Erythroblast (primary cell): Measurements from ENCODE around the gene POLD1.

Experiments used
- GATA1 ChIP-seq: IDR thresholded peaks from 2 replicates; pipeline ENCODE4 v1.6.1; 2011; ENCODE audit warnings: low read depth, mild to moderate bottlenecking, control low read depth, low read length, moderate library complexity
- POLR2A ChIP-seq: IDR thresholded peaks from 2 replicates; pipeline ENCODE4 v1.6.1; 2011; ENCODE audit warnings: mild to moderate bottlenecking, low read length

DNA sequence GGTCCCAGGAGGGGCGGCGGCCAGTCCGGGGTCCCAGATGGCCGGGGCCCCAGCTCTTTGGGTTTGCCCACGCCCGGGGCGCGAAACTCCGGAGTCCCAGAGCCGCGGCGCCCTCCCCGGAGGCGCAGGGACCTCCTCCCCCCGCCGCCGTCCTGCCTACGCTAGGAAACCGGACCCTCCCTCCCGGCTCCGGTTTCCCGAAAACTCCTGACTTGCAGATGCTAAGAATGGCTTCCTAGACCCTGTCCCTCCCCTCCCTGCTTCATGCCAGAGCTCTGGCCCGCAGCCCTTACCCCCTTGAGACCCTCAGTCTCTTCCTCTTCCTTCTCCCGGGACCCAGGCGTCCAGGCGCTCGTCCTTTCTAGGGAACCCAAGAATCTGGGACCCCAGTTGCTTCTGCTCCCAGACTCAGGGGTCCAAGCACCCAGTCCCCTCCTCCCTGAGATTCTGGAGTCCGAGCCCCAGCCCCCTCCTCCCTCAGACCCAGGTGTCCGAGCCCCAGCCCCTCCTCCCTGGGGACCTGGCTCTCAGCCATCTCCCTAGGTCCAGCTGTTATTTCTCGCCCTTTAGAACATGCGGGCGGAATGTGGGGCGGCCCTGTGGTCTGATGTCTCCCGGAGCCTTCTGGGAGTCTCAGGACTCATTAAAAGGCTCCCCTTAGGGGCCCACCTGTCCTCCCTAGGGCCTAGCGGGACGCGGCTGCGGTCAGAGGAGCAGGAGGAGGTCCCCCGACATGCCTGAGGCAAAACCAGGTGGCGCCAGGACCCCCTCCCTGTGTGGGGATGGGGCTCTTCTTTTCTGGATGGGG lies 48.3 kb downstream of the POLD1 start, which contains the start of gene MYBPC2:
- no peak for TF ChIP-seq POLR2A
- TF ChIP-seq GATA1: no peak
